ENCODE results near the gene GDPD3.
"Not testable (repeated sequence)": the region's sequence is repeated elsewhere in the genome, so short reads cannot be mapped to it uniquely, and the experiment has no call there.

The GDPD3 gene, protein sequence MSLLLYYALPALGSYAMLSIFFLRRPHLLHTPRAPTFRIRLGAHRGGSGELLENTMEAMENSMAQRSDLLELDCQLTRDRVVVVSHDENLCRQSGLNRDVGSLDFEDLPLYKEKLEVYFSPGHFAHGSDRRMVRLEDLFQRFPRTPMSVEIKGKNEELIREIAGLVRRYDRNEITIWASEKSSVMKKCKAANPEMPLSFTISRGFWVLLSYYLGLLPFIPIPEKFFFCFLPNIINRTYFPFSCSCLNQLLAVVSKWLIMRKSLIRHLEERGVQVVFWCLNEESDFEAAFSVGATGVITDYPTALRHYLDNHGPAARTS

DNA sequence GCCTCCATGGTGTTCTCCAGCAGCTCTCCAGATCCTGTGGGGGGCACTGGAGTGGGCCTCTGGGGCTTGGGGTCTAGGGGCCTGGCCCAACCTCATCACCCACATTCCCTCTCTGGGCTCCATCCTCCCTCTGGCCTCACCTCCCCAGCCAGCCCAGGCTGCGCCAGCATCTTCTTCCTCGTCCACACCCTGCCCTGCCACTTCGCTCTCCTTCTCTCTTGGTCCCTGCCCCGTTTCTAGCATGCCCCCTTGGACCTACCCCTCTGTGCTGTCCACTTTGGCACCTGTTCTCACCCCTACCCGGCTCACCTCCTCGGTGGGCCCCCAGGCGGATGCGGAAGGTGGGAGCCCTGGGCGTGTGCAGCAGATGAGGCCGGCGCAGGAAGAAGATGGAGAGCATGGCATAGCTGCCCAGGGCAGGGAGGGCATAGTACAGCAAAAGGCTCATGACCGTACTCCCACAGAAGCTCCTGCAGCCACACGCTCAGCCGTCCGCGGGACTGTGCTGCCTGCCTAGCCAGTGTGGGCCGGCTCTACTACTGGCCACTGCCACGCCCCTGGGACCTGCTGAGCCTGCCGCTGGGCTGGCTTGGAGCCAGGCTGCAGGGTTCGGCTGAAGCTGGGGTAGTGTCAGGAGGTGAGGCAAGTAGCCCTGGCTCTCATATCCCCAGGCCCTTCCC, at the start of gene GDPD3:
TSS of gene GDPD3 (minus strand) at position 507 of the 680 bp plus-strand sequence. CDS start at position 448, 59 bp downstream.
- peak; percentile 54 for DNase-seq

DNA sequence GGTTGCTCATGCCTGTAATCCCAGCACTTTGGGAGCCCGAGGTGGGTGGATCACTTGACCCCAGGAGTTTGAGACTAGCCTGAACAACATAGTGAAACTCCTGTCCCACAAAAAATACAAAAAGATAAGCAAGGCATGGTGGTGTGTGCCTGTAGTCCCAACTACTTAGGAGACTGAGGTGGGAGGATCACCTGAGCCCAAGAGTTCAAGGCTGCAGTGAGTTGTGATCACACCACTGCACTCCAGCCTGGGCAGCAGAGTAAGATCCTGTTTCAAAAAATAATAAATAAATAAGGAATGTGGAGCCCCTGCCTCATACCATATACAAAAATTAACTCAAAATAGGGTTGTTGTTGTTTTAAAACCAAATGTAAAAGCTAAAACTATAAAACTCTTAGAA, 43.9 kb upstream of the GDPD3 start:
- DNase-seq, result no peak

DNA sequence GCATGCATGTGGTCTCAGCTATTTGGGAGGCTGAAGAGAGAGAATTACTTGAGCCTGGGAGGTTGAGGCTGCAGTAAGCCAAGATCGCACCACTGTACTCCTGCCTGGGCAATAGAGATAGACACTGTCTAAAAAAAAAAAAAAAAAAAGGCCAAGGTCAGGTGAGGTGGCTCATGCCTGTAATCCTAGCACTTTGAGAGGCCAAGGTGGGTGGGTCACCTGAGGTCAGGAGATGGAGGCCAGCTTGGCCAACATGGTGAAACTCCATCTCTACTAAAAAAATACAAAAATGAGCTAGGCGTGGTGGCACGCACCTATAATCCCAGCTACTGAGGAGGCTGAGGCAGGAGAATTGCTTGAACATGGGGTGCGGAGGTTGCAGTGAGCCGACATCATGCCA, 41.9 kb upstream of the GDPD3 start:
- DNase-seq, result no peak

DNA sequence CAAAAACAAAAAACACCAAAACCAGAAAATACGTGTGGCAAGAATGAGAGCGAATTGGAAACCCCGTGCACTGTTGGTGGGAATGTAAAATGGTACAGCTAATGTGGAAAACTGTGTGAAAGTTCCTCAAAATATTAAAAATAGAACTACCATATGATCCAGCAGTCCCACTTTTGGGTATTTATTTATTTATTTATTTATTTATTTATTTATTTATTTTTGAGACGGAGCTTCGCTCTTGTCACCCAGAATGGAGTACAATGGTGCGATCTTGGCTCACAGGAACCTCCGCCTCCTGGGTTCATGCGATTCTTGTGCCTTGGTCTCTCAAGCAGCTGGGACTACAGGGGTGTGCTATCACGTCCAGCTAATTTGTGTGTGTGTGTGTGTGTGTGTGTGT, 39.2 kb upstream of the GDPD3 start:
- no peak for DNase-seq

DNA sequence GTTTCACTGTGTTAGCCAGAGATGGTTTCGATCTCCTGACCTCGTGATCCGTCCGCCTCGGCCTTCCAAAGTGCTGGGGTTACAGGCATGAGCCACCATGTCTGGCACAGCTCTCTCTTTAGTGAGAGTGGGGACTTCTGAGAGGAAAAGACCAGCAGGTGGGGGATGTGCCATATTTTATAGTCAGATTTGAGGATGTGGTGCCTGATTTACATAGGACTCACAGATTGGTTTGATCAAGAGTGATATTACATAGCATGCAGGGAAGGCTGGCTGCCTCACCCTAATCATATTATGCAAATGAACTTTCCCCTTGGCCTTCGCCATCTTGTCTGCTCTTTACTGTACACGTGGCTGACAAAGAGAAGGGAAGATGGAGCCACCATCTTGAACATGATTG, 37.8 kb upstream of the GDPD3 start:
- DNase-seq, result no peak

DNA sequence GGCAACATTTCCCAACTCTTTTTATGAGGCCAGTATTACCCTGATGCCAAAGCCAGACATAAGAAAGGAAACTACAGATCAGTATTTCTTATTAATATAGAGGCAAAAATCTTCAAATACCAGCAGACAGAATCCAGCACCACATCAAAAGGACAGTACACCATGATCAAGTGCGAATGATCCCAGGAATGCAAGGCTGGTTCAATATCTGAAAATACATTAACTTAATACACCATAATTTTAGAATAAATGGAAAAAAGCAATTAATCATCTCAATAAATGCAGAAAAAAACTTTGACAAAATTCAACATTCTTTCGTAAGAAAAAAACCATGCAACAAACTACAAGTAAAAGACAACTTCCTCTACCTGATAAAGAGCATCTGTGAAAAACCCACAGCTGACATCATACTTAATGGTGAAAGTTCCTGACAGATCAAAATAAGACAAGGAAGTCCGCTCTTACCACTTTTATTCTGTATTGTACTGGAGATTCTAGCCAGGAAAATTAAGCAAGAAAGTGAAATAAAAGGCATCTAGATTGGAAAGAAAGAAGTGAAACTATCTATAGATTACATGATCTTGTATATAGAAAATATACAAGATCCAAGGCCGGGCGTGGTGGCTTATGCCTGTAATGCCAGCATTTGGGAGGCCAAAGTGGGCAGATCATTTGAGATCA, 36.1 kb upstream of the GDPD3 start:
- DNase-seq, result no peak

DNA sequence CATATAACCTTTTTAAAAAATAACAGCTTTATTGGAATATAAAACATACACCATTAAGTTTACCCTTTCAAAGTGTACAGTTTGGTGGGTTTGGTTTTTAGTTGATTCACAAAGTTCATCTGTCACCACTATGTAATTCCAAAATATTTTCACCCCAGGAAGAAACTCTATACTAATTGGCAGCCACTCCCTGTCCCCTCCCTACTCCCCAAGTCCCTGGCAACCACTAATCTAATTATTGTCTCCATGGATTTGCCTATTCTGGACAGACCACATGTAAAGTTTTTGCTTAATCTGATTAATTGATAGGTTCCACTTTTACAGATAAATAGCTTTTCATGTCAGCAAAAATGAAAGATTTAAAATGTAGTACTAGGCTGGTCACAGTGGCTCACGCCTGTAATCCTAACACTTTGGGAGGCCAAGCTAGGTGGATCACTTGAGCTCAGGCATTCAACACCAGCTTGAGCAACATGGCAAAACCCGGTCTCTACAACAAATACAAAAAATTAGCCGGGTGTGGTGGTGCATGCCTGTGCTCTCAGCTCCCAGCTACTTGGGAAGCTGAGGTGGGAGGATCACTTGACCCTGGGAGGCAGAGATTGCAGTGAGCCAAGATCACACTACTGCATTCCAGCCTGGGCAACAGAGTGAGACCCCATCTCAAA, 34.6 kb upstream of the GDPD3 start:
- DNase-seq, result no peak

DNA sequence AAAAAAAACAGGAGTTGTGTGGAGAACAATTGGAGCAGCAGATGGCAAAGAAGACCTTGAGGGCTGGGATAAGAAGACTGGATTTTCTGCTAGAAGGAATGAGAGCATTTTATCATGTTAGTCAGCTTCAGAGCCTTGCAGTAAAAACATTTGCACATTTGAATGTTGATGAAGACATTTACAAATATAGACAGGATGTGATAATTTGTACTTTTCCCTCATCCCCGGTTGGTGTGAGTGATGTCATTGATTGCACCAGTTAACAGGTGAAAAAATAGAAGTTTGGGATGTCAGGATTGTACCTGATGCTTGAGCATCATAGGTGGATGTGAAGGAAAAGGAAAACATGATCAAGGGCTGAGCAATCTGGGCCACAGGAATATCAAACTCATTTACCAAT, 32.3 kb upstream of the GDPD3 start:
- DNase-seq, result no peak

DNA sequence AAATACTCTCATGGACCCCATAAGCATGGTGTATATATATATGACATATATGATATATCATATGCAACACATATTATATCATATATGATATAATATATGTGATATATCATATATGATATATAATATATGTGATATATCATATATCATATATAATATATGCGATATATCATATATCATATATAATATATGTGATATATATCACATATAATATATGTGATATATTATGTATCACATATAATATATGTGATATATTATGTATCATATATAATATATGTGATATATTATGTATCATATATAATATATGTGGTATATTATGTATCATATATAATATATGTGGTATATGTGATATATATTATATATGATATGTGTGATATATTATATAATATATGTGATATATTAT, 31.6 kb upstream of the GDPD3 start:
- no peak for DNase-seq

DNA sequence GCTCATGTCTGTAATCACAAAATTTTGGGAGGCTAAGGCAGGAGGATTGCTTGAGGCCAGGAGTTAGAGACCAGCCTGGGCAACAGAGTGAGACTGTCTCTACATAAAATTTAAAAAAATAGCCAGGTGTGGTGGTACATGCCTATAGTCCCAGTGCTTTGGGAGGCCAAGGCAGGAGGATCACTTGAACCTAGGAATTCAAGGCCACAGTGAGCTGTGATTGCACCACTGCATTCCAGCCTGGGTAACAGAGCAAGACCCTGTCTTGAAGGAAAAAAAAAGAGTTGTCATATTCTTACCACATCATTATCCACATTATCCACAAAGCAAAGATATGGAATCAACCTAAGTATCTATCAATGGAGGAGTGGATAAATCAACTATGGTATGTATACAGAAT, 30.7 kb upstream of the GDPD3 start:
- DNase-seq, result no peak

DNA sequence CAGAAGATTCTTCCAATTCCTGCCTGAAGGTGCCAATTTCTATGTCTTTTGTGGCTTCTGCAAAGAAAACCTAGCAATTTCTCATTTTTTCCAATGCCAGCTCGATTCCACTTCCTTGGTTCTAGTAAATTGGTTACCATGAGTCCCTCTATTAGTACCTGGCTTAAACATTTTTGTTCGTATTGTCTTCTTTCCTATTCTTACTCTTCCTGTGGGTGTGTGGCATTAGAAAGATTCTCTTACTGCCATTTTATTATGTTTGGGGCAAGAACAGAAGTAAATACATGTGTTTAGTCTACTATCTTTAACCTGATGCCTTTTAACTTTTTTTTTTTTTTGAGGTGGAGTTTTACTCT, 30.0 kb upstream of the GDPD3 start:
- no peak for DNase-seq

DNA sequence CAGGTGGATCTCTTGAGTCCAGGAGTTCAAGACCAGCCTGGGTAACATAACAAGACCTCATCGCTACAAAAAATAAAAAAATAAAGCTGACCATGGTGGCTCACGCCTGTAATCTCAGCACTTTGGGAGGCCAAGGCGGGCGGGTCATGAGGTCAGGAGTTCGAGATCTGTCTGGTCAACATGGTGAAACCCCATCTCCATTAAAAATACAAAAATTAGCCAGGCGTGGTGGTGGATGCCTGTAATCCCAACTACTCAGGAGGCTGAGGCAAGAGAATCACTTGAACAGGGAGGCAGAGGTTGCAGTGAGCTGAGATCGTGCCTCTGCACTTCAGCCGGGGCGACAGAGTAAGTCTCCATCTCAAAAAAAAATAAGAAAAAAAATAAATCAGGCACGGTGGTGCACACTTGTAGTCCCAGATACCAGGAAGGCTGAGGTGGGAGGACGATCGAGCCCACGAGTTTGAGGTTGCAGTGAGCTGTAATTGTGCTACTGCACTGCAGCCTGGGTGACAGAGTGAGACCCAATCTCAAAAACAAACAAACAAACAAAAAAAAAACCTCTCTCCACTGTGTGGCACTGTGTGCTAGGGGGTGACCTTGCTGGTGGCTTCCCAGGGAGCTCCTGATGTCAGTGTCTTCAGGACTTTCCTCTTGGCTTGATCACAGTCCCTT, 29.5 kb upstream of the GDPD3 start:
- DNase-seq, result peak; percentile 58

DNA sequence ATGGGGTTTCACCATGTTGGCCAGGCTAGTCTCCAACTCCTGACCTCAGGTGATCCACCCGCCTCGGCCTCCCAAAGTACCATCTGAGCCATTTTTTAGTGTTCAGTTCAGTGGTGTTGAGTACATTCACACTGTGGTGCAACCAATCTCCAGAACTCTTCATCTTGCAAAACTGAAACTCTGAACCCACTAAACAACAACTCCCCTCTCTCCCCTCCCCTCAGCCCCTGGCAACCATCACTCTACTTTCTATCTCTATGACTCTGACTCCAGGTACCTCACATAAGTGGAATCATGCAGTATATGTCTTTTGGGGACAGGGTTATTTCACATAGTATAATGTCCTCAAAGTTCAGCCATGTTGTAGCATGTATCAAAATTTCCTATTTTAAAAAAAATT, 28.4 kb upstream of the GDPD3 start:
- no peak for DNase-seq

DNA sequence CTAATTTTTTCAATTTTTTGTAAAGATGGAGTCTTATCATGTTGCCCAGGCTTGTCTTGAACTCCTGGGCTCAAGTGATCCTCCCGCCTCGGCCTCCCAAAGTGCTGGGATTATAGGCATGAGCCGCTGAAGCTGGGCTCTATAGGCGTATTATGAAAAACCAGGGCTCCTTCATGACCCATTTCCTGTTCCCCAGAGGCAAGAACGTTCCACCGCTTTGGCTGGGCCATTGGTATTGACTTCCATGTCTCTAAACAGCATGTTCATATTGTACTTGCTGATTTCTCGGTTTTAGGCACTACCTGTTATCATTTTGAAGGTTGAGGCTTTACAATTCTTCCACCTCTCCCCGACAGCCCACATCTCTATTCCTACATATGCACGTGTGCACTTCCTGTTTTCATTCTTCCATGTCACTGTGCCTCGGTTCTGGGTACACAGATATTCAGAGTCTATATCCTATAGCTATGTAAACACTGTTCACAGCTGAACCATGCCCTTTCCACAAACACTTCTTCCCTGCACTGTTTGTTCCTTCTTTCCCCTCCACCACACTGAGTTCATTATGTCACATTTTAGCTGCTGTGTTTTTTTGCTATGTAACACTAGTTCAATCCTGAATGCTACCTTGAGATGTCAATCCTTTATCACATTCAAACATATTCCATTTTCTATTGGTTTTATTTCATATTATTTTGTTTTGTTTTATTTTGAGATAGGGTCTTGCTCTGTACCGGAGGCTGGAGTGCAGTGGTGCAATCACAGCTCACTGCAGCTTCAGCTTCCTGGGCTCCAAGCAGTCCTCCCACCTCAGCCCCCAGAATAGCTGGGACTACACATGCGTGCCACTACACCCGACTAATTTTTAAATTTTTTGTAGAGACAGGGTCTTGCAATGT, 26.5 kb upstream of the GDPD3 start:
- no peak for DNase-seq

DNA sequence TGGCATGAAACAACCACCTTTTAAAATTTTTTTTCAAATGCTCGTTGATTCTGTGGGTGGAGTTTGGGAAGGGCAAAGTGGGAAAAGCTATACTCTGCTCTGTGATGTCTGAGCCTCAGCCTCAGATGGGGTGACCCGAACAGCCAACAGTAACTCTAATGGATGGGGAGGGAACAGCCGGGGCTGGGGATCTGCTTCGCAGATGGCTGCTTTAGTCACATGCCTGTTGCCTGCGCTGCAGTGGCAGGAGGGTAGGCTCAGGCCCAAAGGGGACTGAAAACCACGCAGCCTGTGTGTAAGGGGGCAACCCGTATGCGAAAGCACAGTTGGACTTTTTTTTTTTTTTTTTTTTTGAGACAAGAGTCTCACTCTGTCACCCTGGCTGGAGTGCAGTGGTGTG, 24.6 kb upstream of the GDPD3 start:
- DNase-seq, result no peak

DNA sequence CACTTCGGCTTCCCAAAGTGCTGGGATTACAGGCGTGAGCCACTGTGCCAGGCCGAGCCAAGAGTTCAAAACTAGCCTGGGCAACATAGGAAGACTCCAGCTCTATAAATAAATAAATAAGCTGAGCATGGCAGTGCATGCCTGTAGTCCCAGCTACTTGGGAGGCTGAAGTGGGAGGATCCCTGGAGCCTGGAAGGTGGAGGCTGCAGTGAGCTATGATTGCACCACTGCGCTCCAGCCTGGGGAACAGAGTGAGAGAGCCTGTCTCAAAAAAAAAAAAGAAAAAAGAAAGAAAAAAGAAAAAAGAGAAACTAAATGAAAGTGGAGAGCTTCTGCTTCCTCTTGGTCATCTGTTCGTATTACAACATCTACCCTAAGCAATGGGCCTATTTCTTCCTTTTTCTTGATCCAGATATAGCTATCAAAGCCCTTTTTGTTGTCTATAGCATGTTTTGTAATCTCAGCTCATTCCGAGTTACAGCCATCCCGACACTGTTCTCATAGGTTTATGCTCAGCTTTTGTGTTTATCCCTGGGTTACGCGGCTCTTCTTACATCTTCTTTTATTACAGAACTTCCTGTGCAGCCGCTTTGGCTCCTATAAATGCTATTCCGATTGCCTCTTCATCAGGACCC, 23.8 kb upstream of the GDPD3 start:
- DNase-seq, result peak; percentile 46

DNA sequence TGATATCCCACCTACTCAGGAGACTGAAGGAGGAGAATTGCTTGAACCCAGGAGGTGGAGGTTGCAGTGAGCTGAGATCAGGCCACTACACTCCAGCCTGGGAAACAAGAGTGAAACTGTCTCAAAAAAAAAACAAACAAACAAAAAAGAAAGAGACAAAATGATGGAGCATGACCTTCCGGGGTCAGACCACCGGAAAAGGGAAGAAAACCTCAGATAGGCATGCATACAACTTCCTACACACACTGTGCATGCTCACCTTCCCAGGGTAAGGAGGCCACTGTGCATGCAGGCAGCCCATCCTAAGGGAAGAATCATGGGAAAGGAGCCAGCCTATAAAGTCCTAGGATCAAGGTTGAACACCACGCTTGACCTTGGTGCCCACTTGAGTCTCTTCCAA, 19.3 kb upstream of the GDPD3 start:
- DNase-seq, result no peak

DNA sequence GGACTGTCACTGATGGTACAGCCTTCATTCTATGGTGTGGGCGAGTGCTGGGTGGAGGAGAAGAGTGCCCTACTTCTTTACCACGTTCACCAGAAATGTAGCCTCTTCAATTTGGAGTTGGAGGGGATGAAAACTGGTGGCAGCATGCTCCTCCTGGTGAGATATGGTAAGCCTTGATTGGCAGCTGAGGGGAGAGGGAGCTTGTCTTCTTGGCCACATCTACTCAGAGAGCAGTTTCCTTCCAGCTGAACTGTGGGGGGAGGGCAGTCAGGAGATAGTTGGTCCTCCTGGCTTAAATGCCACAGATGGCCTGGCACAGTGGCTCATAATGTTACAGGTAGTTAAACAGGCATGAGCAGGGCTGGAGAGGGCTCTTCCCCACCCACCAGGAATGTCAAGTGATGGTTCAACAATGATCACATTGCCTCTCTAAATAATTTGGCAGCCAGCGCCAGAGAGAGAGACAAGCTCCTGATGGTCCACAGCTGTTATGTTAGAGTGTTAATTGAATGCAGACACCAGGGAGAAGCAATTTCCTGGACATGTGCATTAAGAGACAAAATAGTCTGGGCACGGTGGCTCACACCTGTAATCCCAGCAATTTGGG, 18.6 kb upstream of the GDPD3 start:
- DNase-seq, result no peak

DNA sequence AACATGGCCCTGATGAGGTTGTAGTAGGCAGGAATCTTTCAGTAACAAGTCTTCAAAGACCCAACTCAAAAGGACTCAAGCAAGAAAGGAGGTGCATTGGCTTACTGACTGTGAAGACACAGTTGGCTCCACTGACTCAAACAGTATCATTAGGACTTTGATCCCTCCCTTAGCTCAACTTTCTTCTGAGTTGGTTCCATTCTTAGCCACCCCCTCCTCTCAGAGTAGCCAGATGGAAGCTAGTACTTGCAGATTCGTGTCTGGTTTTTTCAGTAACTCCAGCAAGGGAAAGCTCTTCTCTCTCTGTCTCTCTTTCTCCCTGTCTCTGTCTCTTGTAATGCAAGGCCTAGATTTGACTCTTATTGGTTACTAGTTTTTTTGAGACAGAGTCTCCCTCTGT, 14.7 kb upstream of the GDPD3 start:
- no peak for DNase-seq

DNA sequence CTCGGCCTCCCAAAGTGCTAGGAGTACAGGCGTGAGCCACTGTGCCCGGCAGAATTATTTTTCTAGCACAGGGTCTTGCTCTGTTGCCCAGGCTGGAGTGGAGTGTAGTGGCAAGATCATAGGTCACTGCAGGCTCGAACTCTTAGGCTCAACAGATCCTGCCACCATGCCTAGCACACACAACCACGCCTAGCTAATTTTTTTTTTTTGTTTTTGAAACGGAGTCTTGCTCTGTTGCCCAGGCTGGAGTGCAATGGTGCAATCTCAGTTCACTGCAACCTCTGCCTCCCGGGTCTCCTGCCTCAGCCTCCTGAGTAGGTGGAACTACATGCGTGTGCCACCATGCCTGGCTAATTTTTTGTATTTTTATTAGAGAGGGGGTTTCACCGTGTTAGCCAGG, 12.4 kb upstream of the GDPD3 start:
- DNase-seq, result not testable (repeated sequence)

DNA sequence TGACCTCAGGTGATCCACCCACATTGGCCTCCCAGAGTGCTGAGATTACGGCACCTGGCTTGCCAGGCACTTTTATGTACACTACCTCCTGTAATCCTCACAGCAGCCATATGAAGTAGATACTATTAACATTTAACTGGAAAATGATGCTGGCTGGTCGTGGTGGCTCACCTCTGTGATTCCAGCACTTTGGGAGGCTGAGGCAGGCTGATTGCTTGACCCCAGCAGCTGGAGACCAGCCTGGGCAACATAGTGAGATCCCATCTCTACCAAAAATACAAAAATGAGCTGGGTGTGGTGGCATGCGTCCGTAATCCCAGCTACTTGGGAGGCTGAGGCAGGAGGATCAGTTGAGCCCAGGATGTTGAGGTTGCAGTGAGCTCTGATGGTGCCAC, 11.6 kb upstream of the GDPD3 start:
- DNase-seq, result no peak

Measured in hematopoietic multipotent progenitor cell treated with erythropoietin and hydrocortisone succinate and interleukin-3 and kit ligand, for 6 days (in vitro differentiated cells).